Measurements from ENCODE around the gene IGF2BP2. TPM values are rescaled to one million over a fixed set of nuclear protein-coding genes. Genes with fewer than 3 reads are reported as not detected.

The IGF2BP2 gene
- total and polyA plus RNA-seq, 2 of the 13 experiments (the other 11 are each of a cell fraction or from before 2014, with no cell fraction given) = 6.5 to 46.0 TPM

GRCh38 chr3:185744997-185745843, 79.6 kb downstream of the IGF2BP2 start (continued):
- TF ChIP-seq ATF4 (CRISPR knock-in tag; IDR thresholded peaks at IDR 0.05) (no peak), THAP11 (CRISPR knock-in tag; IDR thresholded peaks at IDR 0.05) (no peak), TFDP2 (CRISPR knock-in tag; IDR thresholded peaks at IDR 0.05) (no peak), PRDM15 (CRISPR knock-in tag; IDR thresholded peaks at IDR 0.05) (no peak), ZNF768 (CRISPR knock-in tag; IDR thresholded peaks at IDR 0.05) (no peak), NCOA5 (CRISPR knock-in tag; IDR thresholded peaks at IDR 0.05) (no peak), HNF1A (IDR thresholded peaks at IDR 0.05; ENCODE audit: low read depth) (no peak), HNF1A (CRISPR knock-in tag; IDR thresholded peaks at IDR 0.05; ENCODE audit: borderline replicate concordance) (no peak), MTF2 (CRISPR knock-in tag; IDR thresholded peaks at IDR 0.05; ENCODE audit: borderline replicate concordance) (no peak), ARNTL (CRISPR knock-in tag; IDR thresholded peaks at IDR 0.05) (no peak), TEF (CRISPR knock-in tag; IDR thresholded peaks at IDR 0.05) (no peak), ATF5 (CRISPR knock-in tag; IDR thresholded peaks at IDR 0.05; ENCODE audit: low read depth) (no peak), CCDC6 (CRISPR knock-in tag; IDR thresholded peaks at IDR 0.05) (no peak), GMEB2 (CRISPR knock-in tag; IDR thresholded peaks at IDR 0.05; ENCODE audit: low read depth) (no peak), RBAK (CRISPR knock-in tag; IDR thresholded peaks at IDR 0.05) (no peak)
